ENCODE data around the gene UVSSA.
"Not testable (repeated sequence)": the region's sequence is repeated elsewhere in the genome, so short reads cannot be mapped to it uniquely, and the experiment has no call there.

UVSSA gene

GRCh38 chr4:1409491-1410425 is 62.8 kb downstream of the UVSSA start:
- no peak for DNase-seq

GRCh38 chr4:1410491-1411325 is 63.7 kb downstream of the UVSSA start:
- DNase-seq, result no peak

- DNase-seq, result no peak
Measured at GRCh38 chr4:1411436-1412375, 64.7 kb downstream of the UVSSA start.

GRCh38 chr4:1412376-1413203 is 65.6 kb downstream of the UVSSA start:
- DNase-seq, result no peak

- DNase-seq, result no peak
Measured at GRCh38 chr4:1413204-1413663, 66.2 kb downstream of the UVSSA start.

GRCh38 chr4:1413687-1414479 is 66.9 kb downstream of the UVSSA start:
- DNase-seq, result no peak

- DNase-seq, result no peak
Measured at GRCh38 chr4:1414831-1415680, 68.0 kb downstream of the UVSSA start.

- no peak for DNase-seq
Measured at GRCh38 chr4:1415681-1415981, 68.6 kb downstream of the UVSSA start.

GRCh38 chr4:1416051-1416947 is 69.3 kb downstream of the UVSSA start:
- no peak for DNase-seq

- DNase-seq, result no peak
Measured at GRCh38 chr4:1416948-1417260, 69.9 kb downstream of the UVSSA start.

- DNase-seq, result no peak
Measured at GRCh38 chr4:1417522-1418390, 70.7 kb downstream of the UVSSA start.

- DNase-seq, result no peak
Measured at GRCh38 chr4:1418494-1419285, 71.7 kb downstream of the UVSSA start.

GRCh38 chr4:1419708-1420107 is 72.7 kb downstream of the UVSSA start:
- no peak for DNase-seq

- no peak for DNase-seq
Measured at GRCh38 chr4:1421657-1422056, 74.6 kb downstream of the UVSSA start.

GRCh38 chr4:1427010-1427409 is 80.0 kb downstream of the UVSSA start:
- no peak for DNase-seq

GRCh38 chr4:1443688-1444172 is 96.7 kb downstream of the UVSSA start:
- not testable (repeated sequence) for DNase-seq
